Ishikawa (cell line): Measurements from ENCODE around the gene POU4F3.

Experiments used
- CEBPB ChIP-seq: IDR thresholded peaks from 2 replicates; pipeline ENCODE4 v1.6.1; 2012
- CREB1 ChIP-seq: IDR thresholded peaks from 2 replicates; pipeline ENCODE4 v1.6.1; 2012; ENCODE audit warnings: low read depth
- EGR1 ChIP-seq: IDR thresholded peaks from 2 replicates; pipeline ENCODE4 v1.6.1; 2012
- EP300 ChIP-seq: IDR thresholded peaks from 2 replicates; pipeline ENCODE4 v1.6.1; 2012; ENCODE audit warnings: borderline replicate concordance
- RAD21 ChIP-seq: IDR thresholded peaks from 2 replicates; pipeline ENCODE4 v1.6.1; 2012; ENCODE audit warnings: low read depth
- REST ChIP-seq: IDR thresholded peaks from 2 replicates; pipeline ENCODE4 v1.6.1; 2012; ENCODE audit warnings: low read depth, mild to moderate bottlenecking
- TAF1 ChIP-seq: IDR thresholded peaks from 2 replicates; pipeline ENCODE4 v1.6.1; 2012; ENCODE audit warnings: low read depth, mild to moderate bottlenecking
- TCF12 ChIP-seq: IDR thresholded peaks from 2 replicates; pipeline ENCODE4 v1.6.1; 2012; ENCODE audit warnings: low read depth
- YY1 ChIP-seq: IDR thresholded peaks from 2 replicates; pipeline ENCODE4 v1.6.1; 2012; ENCODE audit warnings: low read depth
- TF ChIP-seq, protein P1 (sequence below): IDR thresholded peaks from 2 replicates; pipeline ENCODE4 v1.6.1; 2012
- TF ChIP-seq, protein P2 (sequence below): IDR thresholded peaks from 2 replicates; pipeline ENCODE4 v1.6.1; 2012

- TF ChIP-seq TAF1 (no peak), RAD21 (peak; percentile 36), CREB1 (no peak), CEBPB (no peak), EP300 (no peak), REST (no peak), TCF12 (no peak), EGR1 (no peak), YY1 (no peak)
- TF ChIP-seq, protein P1, sequence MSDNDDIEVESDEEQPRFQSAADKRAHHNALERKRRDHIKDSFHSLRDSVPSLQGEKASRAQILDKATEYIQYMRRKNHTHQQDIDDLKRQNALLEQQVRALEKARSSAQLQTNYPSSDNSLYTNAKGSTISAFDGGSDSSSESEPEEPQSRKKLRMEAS = no peak
- TF ChIP-seq, protein P2, sequence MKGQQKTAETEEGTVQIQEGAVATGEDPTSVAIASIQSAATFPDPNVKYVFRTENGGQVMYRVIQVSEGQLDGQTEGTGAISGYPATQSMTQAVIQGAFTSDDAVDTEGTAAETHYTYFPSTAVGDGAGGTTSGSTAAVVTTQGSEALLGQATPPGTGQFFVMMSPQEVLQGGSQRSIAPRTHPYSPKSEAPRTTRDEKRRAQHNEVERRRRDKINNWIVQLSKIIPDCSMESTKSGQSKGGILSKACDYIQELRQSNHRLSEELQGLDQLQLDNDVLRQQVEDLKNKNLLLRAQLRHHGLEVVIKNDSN = no peak
Measured at GRCh38 chr5:146390469-146390868, 51.8 kb downstream of the POU4F3 start.
